Dermis blood vessel endothelial cell (primary cell): Measurements from ENCODE around the gene LDHD. TPM values are rescaled to one million over a fixed set of nuclear protein-coding genes. Genes with fewer than 3 reads are reported as not detected.

Experiments used
- total RNA-seq: library from RNA; depleted of rRNA; stranded (reverse); fragments of >200 nt; gene quantifications from 2 replicates; pipeline ENCODE4 v1.2.3, GENCODE V29; 2014

The LDHD gene
- total RNA-seq, 1 donor from 2014 or later, result 1.7 TPM

Other genes starting within 250 kb of the LDHD start
- gene WDR59, start 131.7 kb downstream of the LDHD start, total RNA-seq, result 10.3 and 16.3 TPM in 2 replicates
- 29.9 and 35.7 TPM in 2 replicates for gene ZNRF1, start 117.8 kb downstream of the LDHD start, total RNA-seq
- gene ZFP1, start 31.7 kb upstream of the LDHD start, total RNA-seq, result 15.5 and 17.8 TPM in 2 replicates
- gene CTRB2, start 90.4 kb upstream of the LDHD start, total RNA-seq, result not detected in 2 replicates
- not detected in 2 replicates for gene CTRB1, start 102.2 kb upstream of the LDHD start, total RNA-seq
- 141 and 300 TPM in 2 replicates for gene BCAR1, start 134.8 kb upstream of the LDHD start, total RNA-seq